VCaP (cell line): ENCODE measurements around the gene HPGDS.
"Not testable (repeated sequence)": the region's sequence is repeated elsewhere in the genome, so short reads cannot be mapped to it uniquely, and the experiment has no call there.

Experiments
- H3K27ac ChIP-seq: fragments of 450-650 bp; 2 replicates; pipeline ENCODE4 v1.5.1; 2017
- CTCF ChIP-seq: fragments of 450-650 bp; conservative IDR thresholded peaks from 2 replicates; pipeline ENCODE4 v1.5.1; 2017; ENCODE audit warnings: mild to moderate bottlenecking, moderate library complexity

Gene HPGDS

DNA sequence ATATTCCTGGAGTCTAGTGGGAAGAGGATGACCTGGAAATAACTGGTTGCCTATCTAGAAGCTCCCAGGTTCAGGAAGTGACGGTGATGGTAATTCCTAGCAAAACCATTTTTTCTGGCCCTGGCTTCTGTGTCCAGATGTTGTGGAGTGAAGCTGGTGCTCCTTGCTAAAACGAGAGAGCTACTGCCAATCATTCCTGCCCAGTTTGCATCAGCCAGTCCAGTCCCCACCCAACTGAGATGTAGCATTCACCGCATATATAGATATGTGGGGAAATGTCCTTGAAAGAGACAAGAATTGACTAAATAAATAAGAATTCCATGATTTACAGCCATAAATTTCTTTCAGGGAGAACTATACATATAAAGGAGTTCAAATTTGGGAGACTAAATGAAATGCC lies 6.3 kb downstream of the HPGDS start:
- TF ChIP-seq CTCF: no peak
- peak overlapping the region; percentile 76 for H3K27ac ChIP-seq

- peak overlapping the region; percentile 76 for H3K27ac ChIP-seq
These were observed 7.7 kb downstream of the HPGDS start for GRCh38 chr4:94334962-94335361.

DNA sequence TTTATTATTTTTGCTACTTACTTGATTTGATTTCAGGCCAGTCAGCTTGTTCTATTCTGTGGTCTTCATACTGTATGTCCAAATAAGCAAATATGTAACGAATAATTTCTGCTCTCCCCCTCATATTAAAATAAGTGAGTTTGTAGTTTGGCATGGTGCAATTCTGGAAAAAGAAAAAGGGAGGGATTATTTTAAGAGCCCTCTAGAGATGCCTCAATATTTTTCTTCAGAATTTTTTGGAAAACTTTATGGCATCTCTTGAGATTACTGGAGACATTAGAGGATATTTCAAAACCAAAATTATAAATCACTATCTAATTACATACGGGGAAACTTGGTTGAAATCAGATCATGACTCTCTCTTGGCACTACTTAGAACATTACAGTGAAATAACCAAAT lies 8.2 kb downstream of the HPGDS start:
- peak overlapping the region; percentile 76 for H3K27ac ChIP-seq

More at GRCh38 chr4:94334962-94335361, 7.7 kb downstream of the HPGDS start:
- no peak for TF ChIP-seq CTCF

DNA sequence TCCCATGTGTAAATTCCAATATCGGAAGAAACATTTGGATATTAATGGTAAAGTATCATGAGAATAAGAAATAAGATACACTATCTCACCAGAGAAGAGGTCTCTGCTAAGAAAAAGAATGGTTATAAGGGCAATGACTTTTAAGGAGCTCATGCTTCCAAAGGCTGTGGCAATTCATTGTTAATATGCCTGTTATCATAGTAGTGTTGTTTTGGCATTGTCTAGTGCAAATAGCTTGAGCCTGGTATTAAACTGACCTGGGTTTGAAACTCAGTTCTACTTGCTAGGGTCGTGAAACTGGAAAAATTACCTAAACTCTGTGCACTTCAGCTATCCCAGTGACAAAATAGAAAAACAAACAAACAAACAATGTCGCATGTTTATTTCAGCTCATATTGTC lies 8.8 kb downstream of the HPGDS start:
- TF ChIP-seq CTCF: no peak
- peak overlapping the region; percentile 76 for H3K27ac ChIP-seq

More for the DNA sequence above, 8.2 kb downstream of the HPGDS start:
- TF ChIP-seq CTCF: no peak

- H3K27ac ChIP-seq: peak overlapping the region; percentile 76; the same call in 1 of the 2 replicates
- TF ChIP-seq CTCF: peak; percentile 63
These were observed 9.5 kb downstream of the HPGDS start for GRCh38 chr4:94332983-94333590.

GRCh38 chr4:94329933-94330332 lies 12.7 kb downstream of the HPGDS start:
- TF ChIP-seq CTCF: no peak
- no peak overlapping the region for H3K27ac ChIP-seq

DNA sequence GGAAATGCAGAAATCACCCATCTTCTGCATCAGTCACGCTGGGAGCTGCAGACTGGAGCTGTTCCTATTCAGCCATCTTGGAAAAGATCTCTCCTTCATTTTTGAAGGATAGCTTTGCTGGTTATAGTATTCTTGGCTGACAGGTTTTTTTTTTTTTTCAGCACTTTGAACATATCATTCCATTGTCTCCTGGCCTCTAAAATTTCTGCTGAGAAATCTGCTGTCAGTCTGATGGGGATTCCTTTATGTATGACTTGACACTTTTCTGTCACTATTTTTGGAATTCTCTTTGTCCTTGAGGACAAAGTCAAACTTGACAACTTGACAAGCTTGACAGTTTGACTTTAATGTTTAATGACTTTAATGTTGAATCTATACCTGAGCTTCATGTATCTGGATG lies 16.8 kb downstream of the HPGDS start:
- TF ChIP-seq CTCF: no peak
- no peak overlapping the region for H3K27ac ChIP-seq

DNA sequence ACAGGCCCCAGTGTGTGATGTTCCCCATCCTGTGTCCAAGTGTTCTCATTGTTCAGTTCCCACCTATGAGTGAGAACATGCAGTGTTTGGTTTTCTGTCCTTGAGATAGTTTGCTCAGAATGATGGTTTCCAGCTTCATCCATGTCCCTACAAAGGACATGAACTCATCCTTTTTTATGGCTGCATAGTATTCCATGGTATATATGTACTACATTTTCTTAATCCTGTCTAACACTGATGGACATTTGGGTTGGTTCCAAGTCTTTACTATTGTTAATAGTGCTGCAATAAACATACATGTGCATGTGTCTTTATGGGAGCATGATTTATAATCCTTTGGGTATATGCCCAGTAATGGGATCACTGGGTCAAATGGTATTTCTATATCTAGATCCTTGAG lies 22.7 kb downstream of the HPGDS start:
- not testable (repeated sequence) for H3K27ac ChIP-seq
